Sigmoid colon (tissue), 7 donors: Measurements from ENCODE around the gene THAP4. TPM values are rescaled to one million over a fixed set of nuclear protein-coding genes. Genes with fewer than 3 reads are reported as not detected.

Experiments
- DNase-seq: peaks from one replicate; pipeline ENCODE4 v3.0.0-alpha.2; 2019
- H3K27ac ChIP-seq, 4 donors: fragments of 200-600 bp; sonication (generic); one replicate each; pipeline ENCODE4 v1.5.1; 2016 to 2019; ENCODE audit warnings: mild to moderate bottlenecking in 1 of 4
- H3K27me3 ChIP-seq, 3 donors: fragments of 200-600 bp; sonication (generic); one replicate each; pipeline ENCODE4 v1.5.1; 2019; ENCODE audit warnings: mild to moderate bottlenecking in 1 of 3
- H3K36me3 ChIP-seq, 4 donors: fragments of 200-600 bp; sonication (generic); one replicate each; pipeline ENCODE4 v1.5.1; 2016 to 2019
- H3K4me1 ChIP-seq, 4 donors: fragments of 200-600 bp; sonication (generic); one replicate each; pipeline ENCODE4 v1.5.1; 2017 to 2019
- H3K4me3 ChIP-seq, 4 donors: fragments of 200-600 bp; sonication (generic); one replicate each; pipeline ENCODE4 v1.5.1; 2017 to 2019; ENCODE audit warnings: mild to moderate bottlenecking in 2 of 4, moderate library complexity in 1 of 4
- H3K9me3 ChIP-seq, 4 donors: fragments of 200-600 bp in 3 of 4; sonication (generic) in 3 of 4; one replicate each; pipeline versions ENCODE4 v1.5.1 to v1.6.1; 2013 to 2019
- CTCF ChIP-seq, 4 experiments: fragments of 450-650 bp in 3 of 4; fragments of 200-600 bp in 1 of 4; IDR thresholded peaks; one replicate each; pipeline ENCODE4 v1.5.1; 2016 to 2019; ENCODE audit warnings: antibody characterized with exemption in 4 of 4, mild to moderate bottlenecking in 3 of 4, moderate library complexity in 2 of 4
- EP300 ChIP-seq, 4 donors: sonication (generic); formaldehyde crosslinking; IDR thresholded peaks; one replicate each; pipeline ENCODE4 v1.6.1; 2017; ENCODE audit warnings: antibody characterized with exemption in 4 of 4
- POLR2A ChIP-seq, 2 donors: fragments of 450-650 bp; IDR thresholded peaks; one replicate each; pipeline ENCODE4 v1.6.1; 2016; ENCODE audit warnings: antibody characterized with exemption in 2 of 2, mild to moderate bottlenecking in 2 of 2, moderate library complexity in 2 of 2
- POLR2AphosphoS5 ChIP-seq, 4 donors: sonication (generic); formaldehyde crosslinking; IDR thresholded peaks; one replicate each; pipeline ENCODE4 v1.6.1; 2017; ENCODE audit warnings: antibody characterized with exemption in 4 of 4
- WGBS, 2 donors: extraction: QIAGEN DNeasy Blood & Tissue Kit; methylation state at CpG; one replicate each; pipeline ENCODE4 v1.1.7; 2013; 5-methylcytosine and 5-hydroxymethylcytosine counted together
- intact Hi-C: fragments of 100-400 bp; cut with DNase I; formaldehyde crosslinking; loops from one replicate; pipeline ENCODE4 v1.15.1; 2023
- polyA plus RNA-seq, 3 donors: library from polyadenylated mRNA; stranded (reverse); fragments of 200-250 nt; gene quantifications; one replicate each; pipeline ENCODE4 v1.2.3, GENCODE V29; 2013
- total RNA-seq, 4 donors: library from RNA; depleted of rRNA; stranded (reverse); fragments of >200 nt; gene quantifications; one replicate each; pipeline ENCODE4 v1.1.0, GENCODE V29; 2016
- donor health status: healthy with polysubstance abuse.
- donor health status: Bipolar disorder and iron deficiency.
- donor health status: healthy.

The THAP4 gene
- total and polyA plus RNA-seq, 7 donors: 28.9 to 112 (median 44.7) TPM

GRCh38 chr2:241629762-241630435 lies 7.1 kb downstream of the THAP4 start:
- peak; percentile 35 for DNase-seq
- WGBS, 2 donors: 78 to 81% methylated on average over 11 of the region's 11 CpGs
- H3K36me3 ChIP-seq: peaks cover 12 to 57% (median 27%) of the 10 kb centered on the region in 4 donors
- no peak for TF ChIP-seq CTCF (IDR thresholded peaks at IDR 0.05)
- no peak for TF ChIP-seq POLR2A (IDR thresholded peaks at IDR 0.05)
- no peak for TF ChIP-seq EP300 (IDR thresholded peaks at IDR 0.05)
- no peak for TF ChIP-seq POLR2AphosphoS5 (IDR thresholded peaks at IDR 0.05)
- H3K27ac ChIP-seq: no peak overlapping the region
- intact Hi-C loops: loop anchor here (10.0 kb wide), 1 partner anchor 275 kb away; the partner anchor contains the start of gene FARP2
- H3K4me1 ChIP-seq: peaks cover 0 to 10% (median 7%) of the 10 kb centered on the region in 4 donors
- H3K4me3 ChIP-seq: no peak overlapping the region
- no peaks in the 10 kb centered on the region for H3K9me3 ChIP-seq
- H3K27me3 ChIP-seq: no peaks in the 10 kb centered on the region

GRCh38 chr2:241627675-241628074 lies 9.3 kb downstream of the THAP4 start:
- 92 to 94% methylated on average over 10 of the region's 10 CpGs for WGBS, 2 donors
- no peak for TF ChIP-seq POLR2A (IDR thresholded peaks at IDR 0.05)
- no peak for TF ChIP-seq EP300 (IDR thresholded peaks at IDR 0.05)
- no peak for TF ChIP-seq POLR2AphosphoS5 (IDR thresholded peaks at IDR 0.05)
- TF ChIP-seq CTCF (IDR thresholded peaks at IDR 0.05): no peak
- H3K36me3 ChIP-seq: peaks cover 1 to 44% (median 16%) of the 10 kb centered on the region in 4 donors

GRCh38 chr2:241620419-241620769 lies 16.6 kb downstream of the THAP4 start:
- H3K27me3 ChIP-seq: no peaks in the 10 kb centered on the region
- no peak overlapping the region for H3K4me3 ChIP-seq
- H3K4me1 ChIP-seq: peaks cover 0 to 4% (median 0%) of the 10 kb centered on the region in 4 donors
- peaks cover 0 to 7% (median 0%) of the 10 kb centered on the region in 4 donors for H3K36me3 ChIP-seq
- intact Hi-C loops: no loop called here
- 84 to 96% methylated on average over 6 of the region's 6 CpGs for WGBS, 2 donors
- no peak for DNase-seq
- no peaks in the 10 kb centered on the region for H3K9me3 ChIP-seq
- no peak overlapping the region for H3K27ac ChIP-seq
- no peak for TF ChIP-seq EP300 (IDR thresholded peaks at IDR 0.05)
- no peak for TF ChIP-seq POLR2A (IDR thresholded peaks at IDR 0.05)
- TF ChIP-seq POLR2AphosphoS5 (IDR thresholded peaks at IDR 0.05): no peak
- no peak for TF ChIP-seq CTCF (IDR thresholded peaks at IDR 0.05)

More at GRCh38 chr2:241627675-241628074, 9.3 kb downstream of the THAP4 start:
- H3K27ac ChIP-seq: no peak overlapping the region
- H3K4me3 ChIP-seq: no peak overlapping the region
- H3K27me3 ChIP-seq: no peaks in the 10 kb centered on the region
- intact Hi-C loops: no loop called here
- DNase-seq: peak; percentile 51
- H3K4me1 ChIP-seq: no peaks in the 10 kb centered on the region
- H3K9me3 ChIP-seq: no peaks in the 10 kb centered on the region

- H3K36me3 ChIP-seq: peaks cover 0 to 7% (median 0%) of the 10 kb centered on the region in 4 donors
- no peak overlapping the region for H3K4me3 ChIP-seq
- TF ChIP-seq EP300 (IDR thresholded peaks at IDR 0.05) (no peak), POLR2A (IDR thresholded peaks at IDR 0.05) (no peak), POLR2AphosphoS5 (IDR thresholded peaks at IDR 0.05) (no peak), CTCF (IDR thresholded peaks at IDR 0.05) (no peak)
- no peaks in the 10 kb centered on the region for H3K9me3 ChIP-seq
- intact Hi-C loops: no loop called here
- H3K4me1 ChIP-seq: peaks cover 0 to 4% (median 0%) of the 10 kb centered on the region in 4 donors
- DNase-seq: no peak
- H3K27me3 ChIP-seq: no peaks in the 10 kb centered on the region
- WGBS, 2 donors: 93 to 95% methylated on average over 20 of the region's 20 CpGs
- H3K27ac ChIP-seq: no peak overlapping the region
Observed at GRCh38 chr2:241619597-241620418, 17.1 kb downstream of the THAP4 start.
